Left lung (tissue), 10 donors: ENCODE data around the gene BRF1. TPM values are rescaled to one million over a fixed set of nuclear protein-coding genes. Genes with fewer than 3 reads are reported as not detected.

Experiments used
- ATAC-seq: fragments of 200-7000 bp; cut with Tn5 transposase; one replicate; pipeline ENCODE4 v1.9.1; 2020; ENCODE audit warnings: moderate library complexity
- DNase-seq, 4 donors: peaks; one replicate each; pipeline ENCODE4 v3.0.0-alpha.2; 2013 to 2020
- H3K27ac ChIP-seq, 2 donors: fragments of 200-600 bp; sonication (generic) in 1 of 2; one replicate each; pipeline versions ENCODE4 v1.5.0 to v1.8.0; 2020 to 2021
- H3K27me3 ChIP-seq, 2 donors: fragments of 200-600 bp; sonication (generic) in 1 of 2; one replicate each; pipeline versions ENCODE4 v1.5.0 to v1.8.0; 2020 to 2021
- H3K36me3 ChIP-seq, 2 donors: fragments of 200-600 bp; sonication (generic) in 1 of 2; one replicate each; pipeline versions ENCODE4 v1.5.0 to v1.8.0; 2020 to 2021
- H3K4me1 ChIP-seq, 2 donors: fragments of 200-600 bp; one replicate each; pipeline ENCODE4 v1.8.0; 2021
- H3K4me3 ChIP-seq, 2 donors: fragments of 200-600 bp; sonication (generic) in 1 of 2; one replicate each; pipeline versions ENCODE4 v1.5.0 to v1.8.0; 2020 to 2021; ENCODE audit warnings: mild to moderate bottlenecking in 1 of 2
- H3K9me3 ChIP-seq, 2 donors: fragments of 200-600 bp; sonication (generic) in 1 of 2; one replicate each; pipeline versions ENCODE4 v1.5.0 to v1.8.0; 2020 to 2021
- intact Hi-C, 2 donors: fragments of 100-400 bp; cut with DNase I; formaldehyde crosslinking; loops; one replicate each; pipeline versions ENCODE4 v1.11.2 to v1.14.2; 2022
- polyA plus RNA-seq, 6 donors: library from polyadenylated mRNA; unstranded; fragments of 120-200 nt; gene quantifications; one replicate each; pipeline ENCODE4 v1.2.1, GENCODE V29; 2013; ENCODE audit not compliant: insufficient read length in 6 of 6
- total RNA-seq, 2 donors: library from RNA; stranded (reverse); fragmentation: NEBNext Ultra II Directional; extraction: Animal tissue kit (Norgen Biotek cat#: 25700); gene quantifications; one replicate each; pipeline ENCODE4 v1.2.1, GENCODE V29; 2021
- TF ChIP-seq, protein P1 (sequence below), 2 donors: fragments of 200-600 bp; sonication (generic) in 1 of 2; IDR thresholded peaks; one replicate each; pipeline versions ENCODE4 v1.5.0 to v1.8.0; 2021; ENCODE audit warnings: antibody characterized with exemption in 2 of 2
- donor health status: DM: no; HTN: yes; CAD: no.
- donor health status: DM: no; HTN: no; CAD: no.

The BRF1 gene
- total and polyA plus RNA-seq, 8 donors: 32.7 to 45.1 (median 34.9) TPM

- Histone ChIP-seq H3K9me3 (no peaks in the 10 kb centered on the region), H3K27ac (no peak overlapping the region), H3K4me1 (peaks cover 0 to 17% of the 10 kb centered on the region in 2 donors), H3K4me3 (no peak overlapping the region), H3K27me3 (no peaks in the 10 kb centered on the region), H3K36me3 (peaks cover 0 to 38% of the 10 kb centered on the region in 2 donors)
- TF ChIP-seq, protein P1, sequence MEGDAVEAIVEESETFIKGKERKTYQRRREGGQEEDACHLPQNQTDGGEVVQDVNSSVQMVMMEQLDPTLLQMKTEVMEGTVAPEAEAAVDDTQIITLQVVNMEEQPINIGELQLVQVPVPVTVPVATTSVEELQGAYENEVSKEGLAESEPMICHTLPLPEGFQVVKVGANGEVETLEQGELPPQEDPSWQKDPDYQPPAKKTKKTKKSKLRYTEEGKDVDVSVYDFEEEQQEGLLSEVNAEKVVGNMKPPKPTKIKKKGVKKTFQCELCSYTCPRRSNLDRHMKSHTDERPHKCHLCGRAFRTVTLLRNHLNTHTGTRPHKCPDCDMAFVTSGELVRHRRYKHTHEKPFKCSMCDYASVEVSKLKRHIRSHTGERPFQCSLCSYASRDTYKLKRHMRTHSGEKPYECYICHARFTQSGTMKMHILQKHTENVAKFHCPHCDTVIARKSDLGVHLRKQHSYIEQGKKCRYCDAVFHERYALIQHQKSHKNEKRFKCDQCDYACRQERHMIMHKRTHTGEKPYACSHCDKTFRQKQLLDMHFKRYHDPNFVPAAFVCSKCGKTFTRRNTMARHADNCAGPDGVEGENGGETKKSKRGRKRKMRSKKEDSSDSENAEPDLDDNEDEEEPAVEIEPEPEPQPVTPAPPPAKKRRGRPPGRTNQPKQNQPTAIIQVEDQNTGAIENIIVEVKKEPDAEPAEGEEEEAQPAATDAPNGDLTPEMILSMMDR (IDR thresholded peaks at IDR 0.05): no peak
- DNase-seq: peak in 1 of 4 donors; percentile 67
- ATAC-seq: no peak
- intact Hi-C loops: no loop called here
Observed at GRCh38 chr14:105253329-105253682, 47.5 kb downstream of the BRF1 start.

DNA sequence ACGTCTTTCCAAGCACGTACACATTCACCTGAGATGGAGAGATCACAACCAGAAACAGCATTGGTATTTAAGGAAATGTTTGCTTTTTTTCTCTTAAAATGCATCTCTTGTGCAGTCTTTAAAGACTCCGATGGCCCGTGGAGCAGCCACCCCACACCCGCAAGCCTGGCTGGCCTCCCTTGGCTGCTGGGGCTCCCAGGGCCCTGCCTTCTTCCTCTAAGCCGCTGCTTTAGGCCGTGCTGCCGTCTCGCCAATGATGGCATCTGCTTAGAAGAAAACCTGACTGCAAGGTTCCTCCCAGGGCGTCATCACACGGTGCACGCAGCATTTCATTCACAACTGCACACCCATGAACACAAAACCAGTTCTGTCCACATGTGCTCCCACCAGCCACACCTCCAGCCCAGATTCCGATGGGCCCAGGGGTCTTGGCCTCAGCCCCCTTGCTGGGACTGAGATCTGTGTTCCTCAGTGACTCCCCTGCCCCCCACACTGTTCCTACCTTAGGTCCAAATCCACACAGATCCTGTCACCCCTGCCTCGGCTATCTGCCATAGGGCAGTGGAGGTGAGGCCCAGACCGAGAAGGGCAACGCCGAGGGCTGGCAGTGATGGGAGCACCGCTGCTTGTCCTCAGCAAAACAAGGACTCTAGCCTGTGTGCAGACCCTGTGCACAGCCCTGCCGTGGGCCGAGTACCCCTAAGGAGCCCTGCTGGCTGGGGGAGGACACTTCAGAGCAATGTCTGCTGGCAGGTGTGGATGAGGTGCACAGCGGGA is 48.1 kb downstream of the BRF1 start:
- Histone ChIP-seq H3K36me3 (peaks cover 0 to 38% of the 10 kb centered on the region in 2 donors), H3K27me3 (no peaks in the 10 kb centered on the region), H3K27ac (no peak overlapping the region), H3K4me3 (no peak overlapping the region), H3K4me1 (peaks cover 3 to 20% of the 10 kb centered on the region in 2 donors), H3K9me3 (no peaks in the 10 kb centered on the region)
- intact Hi-C loops: no loop called here
- DNase-seq: peak in 1 of 4 donors; percentile 57
- no peak for ATAC-seq
- TF ChIP-seq, protein P1 (IDR thresholded peaks at IDR 0.05): no peak

- DNase-seq (no peak), ATAC-seq (no peak)
- TF ChIP-seq, protein P1 (IDR thresholded peaks at IDR 0.05): no peak
- Histone ChIP-seq H3K4me3 (no peak overlapping the region), H3K4me1 (peaks cover 8 to 28% of the 10 kb centered on the region in 2 donors), H3K9me3 (no peaks in the 10 kb centered on the region), H3K36me3 (peaks cover 0 to 38% of the 10 kb centered on the region in 2 donors), H3K27ac (no peak overlapping the region), H3K27me3 (no peaks in the 10 kb centered on the region)
- intact Hi-C loops: no loop called here
Observed at GRCh38 chr14:105251920-105252319, 48.9 kb downstream of the BRF1 start.

DNA sequence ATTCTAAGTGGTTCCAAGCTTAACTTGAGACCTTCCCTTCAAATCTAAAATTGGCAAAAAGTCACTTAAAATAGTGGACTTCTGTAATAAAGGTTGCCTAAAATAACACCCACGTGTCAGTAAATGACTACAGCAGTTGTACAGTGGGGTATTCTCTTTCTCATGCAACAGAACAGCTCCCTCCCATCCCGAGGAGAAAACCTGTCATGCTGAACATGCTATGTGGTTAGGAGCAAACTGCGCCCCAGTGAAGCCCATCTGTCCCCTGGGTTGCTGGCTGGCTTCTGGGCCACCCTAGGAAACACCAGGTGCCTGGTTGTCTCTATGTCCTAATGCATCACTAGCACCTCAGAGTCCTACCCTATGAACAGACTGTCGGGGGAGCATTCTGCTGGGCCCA is 49.8 kb downstream of the BRF1 start:
- peaks cover 8 to 30% of the 10 kb centered on the region in 2 donors for H3K4me1 ChIP-seq

DNA sequence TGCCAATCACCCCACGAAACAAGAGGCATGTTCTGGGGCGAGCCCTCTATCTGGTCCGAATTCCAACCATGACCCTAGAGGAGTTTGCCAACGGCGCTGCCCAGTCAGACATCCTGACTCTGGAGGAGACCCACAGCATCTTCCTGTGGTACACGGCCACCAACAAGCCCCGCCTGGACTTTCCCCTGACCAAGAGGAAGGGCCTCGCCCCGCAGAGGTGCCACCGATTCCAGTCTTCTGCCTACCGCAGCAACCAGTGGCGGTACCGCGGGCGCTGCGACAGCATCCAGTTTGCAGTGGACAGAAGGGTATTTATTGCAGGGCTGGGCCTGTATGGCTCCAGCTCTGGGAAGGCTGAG is 50.8 kb downstream of the BRF1 start:
- no peak for DNase-seq
- Histone ChIP-seq H3K27ac (no peak overlapping the region), H3K9me3 (no peaks in the 10 kb centered on the region), H3K4me1 (peaks cover 8 to 30% of the 10 kb centered on the region in 2 donors), H3K36me3 (peaks cover 0 to 34% of the 10 kb centered on the region in 2 donors), H3K4me3 (no peak overlapping the region), H3K27me3 (no peaks in the 10 kb centered on the region)
- intact Hi-C loops: no loop called here
- ATAC-seq: no peak
- TF ChIP-seq, protein P1 (IDR thresholded peaks at IDR 0.05): no peak

More for the DNA sequence above, 49.8 kb downstream of the BRF1 start:
- DNase-seq (no peak), ATAC-seq (no peak)
- Histone ChIP-seq H3K4me3 (no peak overlapping the region), H3K9me3 (no peaks in the 10 kb centered on the region), H3K27ac (no peak overlapping the region), H3K27me3 (no peaks in the 10 kb centered on the region), H3K36me3 (peaks cover 0 to 34% of the 10 kb centered on the region in 2 donors)
- TF ChIP-seq, protein P1 (IDR thresholded peaks at IDR 0.05): no peak
- intact Hi-C loops: no loop called here
